Trophoblast cell (in vitro differentiated cells and primary cell): ENCODE results near the gene CCL16.

Experiments used
- DNase-seq, 2 donors: peaks; one replicate each; pipeline ENCODE4 v3.0.0-alpha.2; 2016
- H2AFZ ChIP-seq: 2 replicates; pipeline ENCODE4 v1.6.1; 2013; ENCODE audit warnings: low read length, moderate library complexity, mild to moderate bottlenecking; ENCODE audit not compliant: insufficient read depth, poor library complexity
- H2AK5ac ChIP-seq: 2 replicates; pipeline ENCODE4 v1.6.1; 2013; ENCODE audit warnings: mild to moderate bottlenecking, low read length
- H2BK120ac ChIP-seq: 2 replicates; pipeline ENCODE4 v1.6.1; 2013; ENCODE audit warnings: low read length, mild to moderate bottlenecking, moderate library complexity; ENCODE audit not compliant: insufficient read depth, poor library complexity
- H2BK12ac ChIP-seq: 2 replicates; pipeline ENCODE4 v1.6.1; 2013; ENCODE audit warnings: mild to moderate bottlenecking, low read length, moderate library complexity
- H2BK5ac ChIP-seq: 2 replicates; pipeline ENCODE4 v1.6.1; 2013; ENCODE audit warnings: low read length, low read depth, moderate library complexity, mild to moderate bottlenecking; ENCODE audit not compliant: poor library complexity
- H3K14ac ChIP-seq: 2 replicates; pipeline ENCODE4 v1.6.1; 2013; ENCODE audit warnings: mild to moderate bottlenecking, low read length
- H3K18ac ChIP-seq: 2 replicates; pipeline ENCODE4 v1.6.1; 2013; ENCODE audit warnings: mild to moderate bottlenecking, low read length
- H3K23ac ChIP-seq: 2 replicates; pipeline ENCODE4 v1.6.1; 2013; ENCODE audit warnings: low read length
- H3K27ac ChIP-seq: 2 replicates; pipeline ENCODE4 v1.5.1; 2013; ENCODE audit warnings: low read depth, mild to moderate bottlenecking, inconsistent platforms, low read length, moderate library complexity
- H3K27me3 ChIP-seq: 2 replicates; pipeline ENCODE4 v1.6.1; 2013; ENCODE audit warnings: inconsistent platforms, mild to moderate bottlenecking, low read length, moderate library complexity; ENCODE audit not compliant: insufficient read depth
- H3K36me3 ChIP-seq, 2 experiments: 1 replicate in 1 of 2; 2 replicates in 1 of 2; pipeline ENCODE4 v1.6.1; 2013; ENCODE audit warnings: low read length in 2 of 2, mild to moderate bottlenecking in 2 of 2, moderate library complexity in 1 of 2; ENCODE audit not compliant: insufficient read depth in 2 of 2, control insufficient read depth in 1 of 2
- H3K4ac ChIP-seq: 2 replicates; pipeline ENCODE4 v1.6.1; 2013; ENCODE audit warnings: low read depth, mild to moderate bottlenecking, low read length, moderate library complexity
- H3K4me1 ChIP-seq, 2 experiments: 1 replicate in 1 of 2; 2 replicates in 1 of 2; pipeline ENCODE4 v1.6.1; 2013; ENCODE audit warnings: low read length in 2 of 2, mild to moderate bottlenecking in 2 of 2, moderate library complexity in 1 of 2; ENCODE audit not compliant: insufficient read depth in 2 of 2, control insufficient read depth in 1 of 2
- H3K4me2 ChIP-seq: 2 replicates; pipeline ENCODE4 v1.6.1; 2013; ENCODE audit warnings: inconsistent platforms, mild to moderate bottlenecking, low read length, moderate library complexity
- H3K4me3 ChIP-seq: 2 replicates; pipeline ENCODE4 v1.5.1; 2013; ENCODE audit warnings: mild to moderate bottlenecking, low read depth, low read length, inconsistent platforms
- H3K79me1 ChIP-seq: one replicate; pipeline ENCODE4 v1.6.1; 2013; ENCODE audit warnings: low read length
- H3K79me2 ChIP-seq: 2 replicates; pipeline ENCODE4 v1.6.1; 2013; ENCODE audit warnings: low read length, mild to moderate bottlenecking; ENCODE audit not compliant: control insufficient read depth, insufficient read depth, poor library complexity
- H3K9ac ChIP-seq: 2 replicates; pipeline ENCODE4 v1.6.1; 2013; ENCODE audit warnings: mild to moderate bottlenecking, low read length
- H3K9me3 ChIP-seq: 2 replicates; pipeline ENCODE4 v1.6.1; 2013; ENCODE audit warnings: low read depth, mild to moderate bottlenecking, control low read depth, inconsistent platforms, low read length; ENCODE audit not compliant: insufficient read depth
- H4K12ac ChIP-seq: 2 replicates; pipeline ENCODE4 v1.6.1; 2013; ENCODE audit warnings: low read depth, mild to moderate bottlenecking, low read length, moderate library complexity
- H4K8ac ChIP-seq: 2 replicates; pipeline ENCODE4 v1.6.1; 2013; ENCODE audit warnings: low read depth, mild to moderate bottlenecking, low read length, moderate library complexity
- H4K91ac ChIP-seq: one replicate; pipeline ENCODE4 v1.6.1; 2013; ENCODE audit warnings: low read depth, mild to moderate bottlenecking, low read length, moderate library complexity
- WGBS: extraction: QIAGEN DNeasy Blood & Tissue Kit; methylation state at CpG from one replicate; pipeline ENCODE4 v1.1.7; 2013; ENCODE audit warnings: missing lambda C conversion rate; ENCODE audit not compliant: insufficient read length, insufficient coverage; ENCODE audit errors: extremely low coverage; 5-methylcytosine and 5-hydroxymethylcytosine counted together

CCL16 gene

DNA sequence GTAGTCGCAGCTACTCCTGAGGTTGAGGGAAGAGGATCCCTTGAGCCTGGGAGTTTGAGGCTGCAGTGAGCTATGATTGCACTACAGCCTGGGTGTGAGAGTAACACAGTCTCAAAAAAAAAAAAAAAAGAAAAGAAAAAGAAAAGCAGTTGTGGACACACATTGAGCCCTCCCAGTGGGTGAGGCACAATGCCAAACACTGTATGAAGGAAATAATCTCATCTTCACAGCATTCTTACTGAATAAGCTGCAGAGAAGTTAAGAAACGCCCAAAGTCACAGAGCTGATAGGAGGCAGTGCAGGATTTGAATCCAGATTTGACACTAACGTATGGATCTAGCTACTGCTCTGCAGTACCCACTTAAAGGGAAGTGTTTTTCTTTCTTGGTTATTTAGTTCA lies 31.9 kb downstream of the CCL16 start:
- H4K91ac ChIP-seq, result no peak overlapping the region
- H4K8ac ChIP-seq, result no peak overlapping the region
- H3K9me3 ChIP-seq, result no peaks in the 10 kb centered on the region
- H2AFZ ChIP-seq, result no peak overlapping the region
- H3K9ac ChIP-seq, result no peak overlapping the region
- WGBS, result no CpG with 5 or more reads among the region's 3 CpGs
- H3K36me3 ChIP-seq, result no peaks in the 10 kb centered on the region
- no peak overlapping the region for H3K14ac ChIP-seq
- no peak overlapping the region for H3K4me2 ChIP-seq
- H2AK5ac ChIP-seq, result no peak overlapping the region
- no peak overlapping the region for H3K27ac ChIP-seq
- H2BK5ac ChIP-seq, result no peak overlapping the region
- no peak overlapping the region for H3K18ac ChIP-seq
- no peak overlapping the region for H3K23ac ChIP-seq
- H2BK120ac ChIP-seq, result no peak overlapping the region
- H2BK12ac ChIP-seq, result no peak overlapping the region
- no peak for DNase-seq
- H3K4me1 ChIP-seq, result no peaks in the 10 kb centered on the region
- no peaks in the 10 kb centered on the region for H3K79me2 ChIP-seq
- H3K4ac ChIP-seq, result no peak overlapping the region
- H3K27me3 ChIP-seq, result no peaks in the 10 kb centered on the region
- no peak overlapping the region for H4K12ac ChIP-seq
- H3K79me1 ChIP-seq, result no peaks in the 10 kb centered on the region
- H3K4me3 ChIP-seq, result no peak overlapping the region

DNA sequence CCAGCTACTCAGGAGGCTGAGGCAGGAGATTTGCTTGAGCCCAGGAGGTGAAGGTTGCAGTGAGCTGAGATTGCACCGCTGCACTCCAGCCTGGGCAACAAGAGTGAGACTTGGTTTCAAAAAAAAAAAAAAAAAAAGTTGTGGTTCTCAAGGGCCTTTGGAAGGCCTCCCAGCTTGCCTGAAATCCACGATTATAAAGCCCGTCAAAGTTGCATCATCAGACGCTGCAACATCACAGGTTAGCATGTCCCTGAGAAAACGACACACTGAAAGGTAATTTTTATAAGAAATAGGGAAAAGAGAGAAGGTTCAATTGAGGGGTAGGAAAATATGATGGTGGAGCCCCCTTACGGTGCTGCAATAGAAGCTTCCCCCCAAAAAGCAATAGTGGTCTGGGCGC lies 33.2 kb downstream of the CCL16 start:
- no peaks in the 10 kb centered on the region for H3K4me1 ChIP-seq
- no peak overlapping the region for H3K27ac ChIP-seq
- no peak for DNase-seq

GRCh38 chr17:35947156-35947585 lies 34.1 kb downstream of the CCL16 start:
- H3K18ac ChIP-seq, result no peak overlapping the region
- H3K9me3 ChIP-seq, result no peaks in the 10 kb centered on the region
- no peak overlapping the region for H4K12ac ChIP-seq
- H3K4me1 ChIP-seq, result no peaks in the 10 kb centered on the region
- H3K4me3 ChIP-seq, result no peak overlapping the region
- no peak overlapping the region for H3K14ac ChIP-seq
- H3K9ac ChIP-seq, result no peak overlapping the region
- no peak overlapping the region for H3K23ac ChIP-seq
- H3K4me2 ChIP-seq, result no peak overlapping the region
- no peak overlapping the region for H2BK5ac ChIP-seq
- H3K27me3 ChIP-seq, result no peaks in the 10 kb centered on the region
- H3K79me1 ChIP-seq, result no peaks in the 10 kb centered on the region
- no peak overlapping the region for H2BK120ac ChIP-seq
- no peak overlapping the region for H2AFZ ChIP-seq
- H3K79me2 ChIP-seq, result no peaks in the 10 kb centered on the region
- peak; percentile 39 to 67 for DNase-seq
- peak overlapping the region; percentile 79 for H4K8ac ChIP-seq
- no peak overlapping the region for H2AK5ac ChIP-seq
- no peaks in the 10 kb centered on the region for H3K36me3 ChIP-seq
- H3K4ac ChIP-seq, result no peak overlapping the region
- no CpG with 5 or more reads among the region's 12 CpGs for WGBS
- H2BK12ac ChIP-seq, result no peak overlapping the region
- H3K27ac ChIP-seq, result no peak overlapping the region
- H4K91ac ChIP-seq, result no peak overlapping the region

More for the DNA sequence above, 33.2 kb downstream of the CCL16 start:
- Histone ChIP-seq H3K23ac (no peak overlapping the region), H3K4me2 (no peak overlapping the region), H3K79me2 (no peaks in the 10 kb centered on the region), H4K8ac (no peak overlapping the region), H4K12ac (no peak overlapping the region), H3K36me3 (no peaks in the 10 kb centered on the region), H3K27me3 (no peaks in the 10 kb centered on the region), H3K18ac (no peak overlapping the region), H3K79me1 (no peaks in the 10 kb centered on the region), H2BK5ac (no peak overlapping the region), H2BK120ac (no peak overlapping the region), H3K4ac (no peak overlapping the region), H2BK12ac (no peak overlapping the region), H3K14ac (no peak overlapping the region), H3K9ac (no peak overlapping the region), H2AFZ (no peak overlapping the region), H2AK5ac (no peak overlapping the region), H3K9me3 (no peaks in the 10 kb centered on the region), H3K4me3 (no peak overlapping the region), H4K91ac (no peak overlapping the region)
- WGBS, result no CpG with 5 or more reads among the region's 7 CpGs

DNA sequence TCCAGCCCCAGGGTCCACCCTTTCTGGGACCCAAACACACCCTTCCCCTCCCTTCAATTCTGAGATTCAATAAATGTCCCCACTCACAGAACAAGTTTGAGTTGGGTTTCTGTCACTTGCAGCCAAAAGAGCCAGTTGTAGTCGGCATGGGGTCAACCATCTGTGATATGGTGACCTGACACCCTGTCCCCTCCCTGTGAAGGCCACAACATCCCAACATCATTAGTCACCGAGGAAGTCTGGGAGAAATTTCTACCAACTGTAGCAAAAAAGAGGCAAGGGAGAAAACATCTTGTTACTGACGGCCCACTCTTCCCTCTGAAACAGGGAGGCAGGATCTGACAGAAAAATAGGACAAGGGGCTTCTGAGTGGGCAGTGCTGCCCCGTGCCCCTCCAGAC lies 37.1 kb downstream of the CCL16 start:
- no CpG with 5 or more reads among the region's 4 CpGs for WGBS
- no peak overlapping the region for H2BK5ac ChIP-seq
- H4K8ac ChIP-seq, result no peak overlapping the region
- H3K27me3 ChIP-seq, result no peaks in the 10 kb centered on the region
- H3K27ac ChIP-seq, result no peak overlapping the region
- H3K9ac ChIP-seq, result no peak overlapping the region
- no peak overlapping the region for H3K4me2 ChIP-seq
- no peak overlapping the region for H4K12ac ChIP-seq
- H4K91ac ChIP-seq, result no peak overlapping the region
- no peaks in the 10 kb centered on the region for H3K4me1 ChIP-seq
- no peak overlapping the region for H2BK120ac ChIP-seq
- no peaks in the 10 kb centered on the region for H3K9me3 ChIP-seq
- no peak overlapping the region for H3K18ac ChIP-seq
- H3K4me3 ChIP-seq, result no peak overlapping the region
- no peak overlapping the region for H3K23ac ChIP-seq
- no peak overlapping the region for H2BK12ac ChIP-seq
- no peaks in the 10 kb centered on the region for H3K79me2 ChIP-seq
- H3K79me1 ChIP-seq, result no peaks in the 10 kb centered on the region
- no peak overlapping the region for H2AK5ac ChIP-seq
- H3K14ac ChIP-seq, result no peak overlapping the region
- no peak overlapping the region for H3K4ac ChIP-seq
- DNase-seq, result no peak
- H3K36me3 ChIP-seq, result no peaks in the 10 kb centered on the region
- H2AFZ ChIP-seq, result no peak overlapping the region
